ENCODE data around the gene MCC.

Gene MCC

DNA sequence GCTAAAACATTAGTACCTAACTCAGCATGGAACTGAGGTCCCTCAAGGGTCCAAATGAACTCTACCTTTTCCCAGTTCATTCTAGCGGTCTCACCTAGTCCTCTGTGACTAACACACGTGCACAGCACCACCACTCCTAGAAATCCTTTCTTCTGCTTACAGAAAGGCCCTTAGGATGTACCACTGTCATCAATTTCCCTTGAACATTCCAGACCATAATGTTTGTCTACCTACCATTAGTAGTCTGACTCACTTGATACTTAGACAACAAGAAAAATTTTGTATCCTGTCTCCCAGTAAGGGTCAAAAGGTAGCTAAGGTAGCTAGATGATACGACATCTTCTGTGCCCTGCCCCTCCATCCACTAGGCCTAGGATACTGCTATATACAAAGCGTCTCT is 220.0 kb downstream of the MCC start:
- no peak for DNase-seq

GRCh38 chr5:113267361-113267900 is 220.8 kb downstream of the MCC start:
- DNase-seq = peak in 1 of 3 experiments; percentile 11

DNA sequence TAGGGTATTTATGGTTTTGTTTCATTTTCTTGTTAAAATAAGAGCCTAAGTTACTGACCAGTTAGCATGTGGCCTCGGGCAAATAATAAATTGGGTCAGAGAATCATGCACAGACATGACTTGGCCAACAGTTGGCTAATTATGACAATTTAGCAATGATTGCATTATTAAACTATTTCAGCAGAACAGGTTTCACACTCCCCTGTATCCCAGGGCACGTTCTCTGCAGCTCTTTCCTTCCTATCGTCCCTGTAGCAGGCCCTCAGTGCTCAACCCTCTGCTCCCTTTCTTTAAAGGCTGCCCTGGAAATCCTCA is 221.4 kb downstream of the MCC start:
- peak in 2 of 3 experiments; percentile 34 to 73 for DNase-seq

DNA sequence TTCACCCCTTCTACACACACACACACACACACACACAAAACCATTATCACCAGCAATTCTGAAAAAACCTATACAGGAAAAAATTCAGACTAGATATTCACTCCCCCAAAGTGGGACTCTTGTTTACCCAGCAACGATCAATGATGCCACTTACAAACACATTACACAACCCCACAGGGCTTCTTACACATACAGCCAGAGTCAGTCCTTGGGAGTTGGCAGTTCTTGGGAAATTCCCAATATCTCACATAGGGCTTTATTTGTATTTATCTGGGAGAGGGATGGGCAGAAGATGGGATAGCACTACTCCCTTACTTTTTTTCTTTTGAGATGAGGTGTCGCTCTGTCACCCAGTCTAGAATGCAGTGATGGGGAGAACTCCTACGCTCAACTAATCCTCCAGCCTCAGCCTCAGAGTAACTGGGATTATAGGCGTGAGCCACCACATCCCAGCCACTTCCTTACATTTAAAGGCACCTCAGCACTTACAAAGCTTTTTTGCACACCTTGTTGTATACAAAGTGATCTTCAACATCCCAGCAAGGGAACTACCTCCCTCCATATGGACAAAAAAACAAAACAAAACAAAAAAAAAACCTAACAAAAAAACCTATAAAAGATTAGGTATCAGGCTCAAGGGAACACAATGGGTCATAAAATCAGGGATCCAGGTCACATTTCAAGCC is 221.9 kb downstream of the MCC start:
- peak in 2 of 3 experiments; percentile 9 to 36 for DNase-seq

DNA sequence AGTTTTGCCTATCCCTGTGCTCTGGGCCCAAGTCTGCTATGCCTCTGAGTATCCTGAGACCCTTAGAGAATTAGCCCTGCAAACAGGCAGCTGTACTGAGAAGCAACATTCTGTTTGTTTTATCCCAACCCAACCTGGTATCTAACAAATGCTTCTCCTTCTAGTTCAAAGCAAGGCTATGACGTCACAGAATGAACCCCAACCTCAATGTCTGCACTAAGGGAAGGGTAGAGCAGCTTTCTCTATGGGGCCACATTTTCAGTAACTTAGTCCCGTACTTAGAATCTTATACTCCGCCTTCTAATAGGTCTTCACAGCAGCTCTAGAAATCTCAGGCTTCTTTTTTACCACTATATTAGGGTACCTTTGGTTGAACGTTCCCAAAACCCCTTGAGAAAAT is 223.1 kb downstream of the MCC start:
- DNase-seq = no peak

DNA sequence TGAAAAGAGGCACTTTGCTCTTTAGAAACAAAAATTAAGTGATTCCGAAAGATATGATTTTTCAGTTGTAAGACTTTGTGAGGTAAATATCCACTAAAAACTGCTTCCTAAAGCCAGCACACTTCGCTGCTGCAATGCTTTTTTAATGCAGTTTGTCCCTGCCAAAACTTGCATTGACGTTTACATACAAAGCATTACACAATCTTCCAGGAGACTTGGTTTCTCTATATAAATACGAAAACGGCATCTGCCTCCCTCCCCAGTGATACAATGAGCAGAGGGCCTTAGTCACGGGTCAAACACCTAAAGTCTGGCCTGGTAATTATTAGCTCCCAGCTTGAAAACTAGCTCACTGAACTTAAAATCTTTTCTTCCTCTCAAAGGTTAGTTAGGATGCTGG is 224.2 kb downstream of the MCC start:
- DNase-seq = no peak

DNA sequence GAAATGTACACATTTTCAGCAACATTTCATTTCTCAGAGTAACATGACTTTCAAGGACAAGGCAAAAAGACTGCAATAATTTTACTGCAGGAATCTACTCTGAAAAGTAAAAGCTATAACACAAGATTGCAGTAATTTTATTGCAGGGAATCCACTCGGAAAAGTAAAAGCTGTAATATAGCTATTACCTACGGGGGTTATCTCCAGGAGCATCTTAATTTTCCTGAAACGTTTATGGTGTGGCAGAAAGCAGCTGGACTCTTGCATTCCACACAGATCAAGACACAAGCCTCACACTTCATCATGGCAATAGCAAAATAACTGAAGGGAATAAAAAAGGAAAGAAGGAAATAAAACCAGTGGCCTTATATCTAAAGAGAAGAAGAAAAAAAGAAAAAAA is 224.7 kb downstream of the MCC start:
- no peak for DNase-seq

DNA sequence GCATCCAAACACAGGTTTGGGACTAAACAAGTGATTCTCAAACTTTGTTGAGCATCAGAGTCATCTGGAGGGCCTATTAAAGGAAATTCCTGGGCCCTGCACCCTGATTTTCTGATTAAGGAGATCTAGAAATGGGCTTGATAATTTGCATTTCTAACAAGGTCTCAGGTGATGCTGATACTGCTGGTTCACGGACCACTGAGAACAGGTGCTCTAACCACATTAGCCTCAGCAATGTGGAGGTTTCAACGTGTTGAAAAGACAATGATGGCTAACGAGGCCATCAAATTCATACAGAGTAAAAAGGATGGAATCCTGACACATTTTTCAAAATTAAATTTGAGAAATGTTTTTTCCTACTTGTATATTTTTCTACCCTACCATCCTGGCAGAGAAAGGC is 225.6 kb downstream of the MCC start:
- no peak for DNase-seq

- DNase-seq = no peak
Measured at GRCh38 chr5:113259034-113259433, 229.2 kb downstream of the MCC start.

- no peak for DNase-seq
Measured at GRCh38 chr5:113257545-113257944, 230.7 kb downstream of the MCC start.

DNA sequence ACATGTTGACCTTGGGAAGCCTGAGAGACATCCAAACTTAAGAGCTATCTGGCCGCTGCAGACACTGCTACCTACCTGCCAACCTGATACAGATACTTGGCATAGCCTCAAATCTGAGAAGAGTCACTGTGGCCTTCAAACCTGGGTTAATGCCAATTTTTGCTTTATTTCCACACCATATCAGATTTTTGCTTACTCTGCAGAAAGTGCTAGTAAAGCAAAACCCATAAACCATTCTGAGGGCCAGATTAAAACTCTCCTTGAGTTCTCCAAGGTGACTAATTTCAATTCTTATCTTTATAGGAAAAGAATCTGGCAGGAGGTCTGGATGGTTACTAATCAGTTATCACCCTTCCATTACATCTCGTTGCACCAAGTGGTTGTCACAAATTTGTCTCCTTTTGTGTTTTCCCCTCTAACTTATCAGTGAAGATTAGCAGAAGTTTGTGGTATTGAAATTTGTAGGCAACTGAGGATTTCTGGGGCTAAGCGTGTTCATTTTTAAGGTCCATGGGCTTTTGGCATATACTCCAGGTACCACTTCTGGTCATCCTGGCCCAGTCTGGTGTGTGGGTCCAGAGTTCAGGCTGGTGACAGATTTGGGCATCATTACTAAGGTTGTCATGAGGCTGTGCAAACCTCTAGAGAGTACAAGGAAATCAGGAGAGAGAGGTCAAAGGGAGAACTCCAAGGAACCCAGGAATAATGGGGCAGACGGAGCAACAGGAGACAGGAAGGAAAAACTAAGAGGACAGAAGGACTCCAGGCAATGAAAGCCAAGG is 231.4 kb downstream of the MCC start:
- DNase-seq = no peak

DNA sequence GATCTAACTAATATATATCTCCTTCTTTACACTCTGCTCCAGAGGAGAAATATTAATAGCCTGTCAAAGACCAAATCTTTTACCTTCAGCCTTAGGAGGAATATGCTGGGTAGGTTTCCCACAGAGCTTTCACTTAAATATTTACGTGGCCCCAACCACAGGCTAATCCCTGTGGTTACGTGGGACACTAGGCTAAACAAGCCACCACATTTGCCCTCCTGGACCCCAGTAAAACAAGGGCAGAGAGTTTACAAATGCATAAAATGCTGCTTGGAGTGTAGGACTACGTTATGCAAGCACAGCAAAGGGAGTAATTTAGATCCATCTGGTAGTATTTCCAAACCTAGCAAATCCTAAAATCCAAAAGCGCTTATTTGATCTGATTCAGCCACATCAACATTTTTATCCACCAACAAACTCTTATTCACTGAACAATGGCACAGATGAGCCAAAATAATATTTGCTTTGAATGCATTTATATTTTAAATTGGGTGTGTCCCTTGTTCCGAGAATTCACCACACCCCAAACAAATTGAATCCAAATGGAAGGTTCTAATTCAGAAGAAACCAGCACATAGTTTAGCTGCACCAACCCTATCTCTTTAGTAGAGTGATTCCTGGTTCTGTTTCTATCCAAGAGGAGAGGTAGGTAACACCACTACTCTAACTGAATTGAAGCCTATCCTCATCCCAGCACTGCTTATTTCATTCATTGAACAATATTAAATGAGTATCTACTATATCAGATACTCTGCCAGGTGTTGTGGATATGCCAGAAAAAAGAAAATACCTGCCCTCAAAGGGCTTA is 232.5 kb downstream of the MCC start:
- DNase-seq = no peak

GRCh38 chr5:113255105-113255504 is 233.1 kb downstream of the MCC start:
- DNase-seq = no peak

DNA sequence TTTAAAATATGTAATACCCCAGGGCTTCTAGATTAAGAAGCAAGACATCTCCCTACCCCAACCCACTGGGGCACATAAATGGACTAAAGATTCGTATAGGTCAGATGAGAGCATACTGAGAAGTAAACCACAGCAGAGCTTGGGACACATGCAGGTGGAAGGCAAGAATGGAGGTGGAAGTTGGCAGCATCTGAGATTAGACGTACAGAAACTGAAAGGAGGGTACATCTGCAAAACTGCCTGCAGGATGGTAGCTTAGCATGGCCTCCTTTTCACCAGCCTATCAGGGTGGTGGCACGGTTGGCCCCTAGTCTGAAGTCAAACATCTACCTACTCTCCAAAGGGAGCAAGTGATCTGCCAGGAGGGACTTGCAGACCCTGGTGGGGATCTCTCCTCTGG is 235.2 kb downstream of the MCC start:
- no peak for DNase-seq

- DNase-seq = no peak
Measured at GRCh38 chr5:113252066-113252465, 236.2 kb downstream of the MCC start.

DNA sequence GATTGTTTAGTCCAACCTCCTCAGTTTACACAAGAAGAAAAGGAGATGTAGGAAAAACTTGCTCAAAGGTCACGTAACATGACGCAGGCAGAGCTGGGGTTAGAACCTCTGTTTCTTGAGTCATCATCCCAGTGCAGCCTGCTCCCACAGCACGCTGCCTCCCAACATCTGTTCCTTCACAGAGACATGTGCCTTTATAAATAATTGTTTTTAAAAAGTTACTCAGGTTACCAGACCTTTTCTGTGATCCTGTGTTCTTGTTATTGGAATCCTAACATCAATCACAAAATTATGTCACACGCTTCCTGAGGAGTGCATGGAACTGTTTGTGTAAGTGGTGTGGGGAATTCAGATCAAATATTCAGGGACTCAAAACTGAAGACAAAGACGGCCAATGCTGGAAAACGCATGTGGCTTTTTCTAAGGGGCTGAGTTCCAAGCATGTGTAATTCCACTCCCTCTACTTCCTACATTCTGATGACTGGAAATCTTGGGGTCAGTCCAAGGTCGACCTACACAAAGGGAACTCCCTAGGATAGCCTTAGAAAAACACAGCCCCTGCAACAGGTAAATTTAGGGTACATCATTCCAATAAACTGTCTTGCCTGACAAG is 237.8 kb downstream of the MCC start:
- no peak for DNase-seq

- no peak for DNase-seq
Measured at GRCh38 chr5:113249206-113249605, 239.0 kb downstream of the MCC start.

DNA sequence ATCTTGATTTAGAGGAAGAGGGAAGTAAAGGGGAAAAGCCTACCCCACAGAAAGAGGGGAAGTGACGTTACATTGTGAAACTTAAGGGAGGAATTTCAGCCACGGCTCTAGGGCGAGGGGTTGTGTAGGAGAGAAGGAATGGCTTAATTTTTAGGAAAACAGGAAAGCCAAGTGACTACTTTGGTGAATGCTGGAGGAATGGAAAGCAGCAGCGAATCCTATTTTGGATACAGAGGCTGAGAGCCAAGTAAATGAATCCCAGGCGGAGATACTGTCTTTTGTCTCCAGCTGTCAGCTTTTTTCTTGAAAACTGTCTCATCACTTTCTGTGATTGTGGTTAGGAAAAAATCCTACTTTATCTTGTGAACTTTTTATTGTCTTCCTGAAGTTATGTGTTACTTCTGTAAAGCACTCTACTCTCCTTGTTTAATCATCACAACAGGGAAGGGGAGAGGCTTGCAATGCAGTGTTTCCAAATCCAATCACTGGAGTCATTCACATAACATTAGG is 241.8 kb downstream of the MCC start:
- DNase-seq = no peak

DNA sequence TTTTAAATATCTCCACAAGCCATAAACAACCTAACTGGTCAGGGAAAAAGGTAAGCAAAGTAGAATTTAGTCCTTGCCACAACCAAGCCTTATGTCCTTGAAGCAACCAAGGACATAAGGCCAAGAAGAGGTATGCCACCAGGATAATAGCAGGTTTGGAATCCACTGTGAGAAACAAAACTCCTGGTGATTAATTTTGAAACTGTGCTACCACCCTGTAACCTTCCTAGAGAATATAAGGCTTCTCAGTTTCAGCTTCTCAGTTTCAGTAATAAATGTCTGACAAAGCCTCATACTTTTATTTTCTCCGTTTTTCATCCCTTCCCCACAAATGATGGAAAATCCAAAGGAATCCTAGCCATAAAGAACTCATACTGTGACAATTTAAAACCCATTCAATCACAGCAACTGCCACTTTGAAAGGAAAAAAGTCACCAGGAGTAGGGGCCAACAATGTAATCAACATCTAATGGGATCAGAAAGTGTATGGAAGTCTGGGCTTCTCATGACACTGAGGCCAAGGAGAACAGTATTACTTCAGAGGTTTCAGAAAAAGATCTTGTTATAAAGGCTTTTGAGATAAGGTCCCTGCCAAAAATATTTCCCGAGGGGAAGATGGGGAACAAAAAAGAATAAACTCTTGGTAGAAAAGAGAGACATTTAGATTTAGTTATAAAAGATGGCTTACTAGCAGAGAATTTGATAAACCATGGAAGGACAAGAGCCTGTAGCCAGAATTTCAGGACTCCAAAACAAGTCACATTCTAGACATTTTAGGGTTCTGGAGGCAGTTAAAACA is 242.6 kb downstream of the MCC start:
- no peak for DNase-seq

DNA sequence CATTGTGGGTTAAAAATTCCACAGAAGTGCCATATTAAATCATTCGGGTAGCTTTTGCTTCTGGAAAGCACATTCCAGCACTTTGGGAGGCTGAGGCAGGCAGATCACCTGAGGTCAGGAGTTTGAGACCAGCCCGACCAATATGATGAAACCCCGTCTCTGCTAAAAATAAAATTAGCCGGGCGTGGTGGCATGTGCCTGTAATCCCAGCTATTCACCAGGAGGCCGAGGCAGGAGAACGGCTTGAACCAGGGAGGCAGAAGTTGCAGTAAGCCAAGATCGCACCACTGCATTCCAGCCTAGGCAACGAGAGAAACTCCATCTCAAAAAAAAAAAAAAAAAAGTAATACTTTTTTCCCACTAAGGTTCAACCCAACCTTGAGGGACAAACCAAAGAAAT is 243.3 kb downstream of the MCC start:
- no peak for DNase-seq

DNA sequence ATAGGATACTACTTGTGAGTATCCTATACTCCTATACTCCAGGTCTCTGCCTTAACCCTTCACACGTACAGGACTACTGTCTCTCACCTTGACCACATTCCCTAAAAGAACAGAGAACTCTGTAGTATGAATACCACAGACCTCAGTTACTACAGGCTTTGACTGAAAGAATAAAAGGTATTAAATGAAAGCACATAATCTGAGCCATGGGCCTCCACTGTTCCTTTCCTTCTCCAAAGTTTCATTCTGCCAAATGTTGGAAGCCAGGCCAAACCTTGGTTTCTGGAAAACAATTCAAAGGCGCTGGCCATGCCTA is 244.9 kb downstream of the MCC start:
- DNase-seq = no peak

All from NCI-H1417 (cell line).